Astrocyte (in vitro differentiated cells and primary cell): ENCODE results near the gene ZDHHC14. TPM values are rescaled to one million over a fixed set of nuclear protein-coding genes. Genes with fewer than 3 reads are reported as not detected.

Source experiments
- DNase-seq: peaks from one replicate; pipeline ENCODE4 v3.0.0-alpha.2; 2010; ENCODE audit warnings: low read depth
- FAIRE-seq: peaks from 2 replicates; lab custom pipeline; 2011; peaks lifted over from hg19 to GRCh38; lab: Jason Lieb, UNC
- H2AFZ ChIP-seq: 2 replicates; pipeline ENCODE4 v1.6.0; 2012; ENCODE audit warnings: low read depth, low read length, inconsistent platforms
- H3K27ac ChIP-seq: 2 replicates; pipeline ENCODE4 v1.5.1; 2011; ENCODE audit warnings: low read depth, low read length, inconsistent platforms
- H3K27me3 ChIP-seq: 2 replicates; pipeline ENCODE4 v1.6.0; 2011; ENCODE audit warnings: low read length, inconsistent platforms; ENCODE audit not compliant: insufficient read depth
- H3K36me3 ChIP-seq: 2 replicates; pipeline ENCODE4 v1.5.1; 2011; ENCODE audit warnings: low read length, inconsistent platforms; ENCODE audit not compliant: insufficient read depth
- H3K4me1 ChIP-seq: 2 replicates; pipeline ENCODE4 v1.5.1; 2011; ENCODE audit warnings: low read length, inconsistent platforms; ENCODE audit not compliant: insufficient read depth
- H3K4me2 ChIP-seq: 2 replicates; pipeline ENCODE4 v1.6.0; 2012; ENCODE audit warnings: low read length, inconsistent platforms
- H3K4me3 ChIP-seq: 2 replicates; pipeline ENCODE4 v1.5.1; 2011; ENCODE audit warnings: low read depth, mild to moderate bottlenecking, low read length, inconsistent platforms; ENCODE audit not compliant: insufficient read depth
- H3K79me2 ChIP-seq: 2 replicates; pipeline ENCODE4 v1.6.0; 2012; ENCODE audit warnings: mild to moderate bottlenecking, low read length, inconsistent platforms; ENCODE audit not compliant: insufficient read depth
- H3K9ac ChIP-seq: 2 replicates; pipeline ENCODE4 v1.6.0; 2012; ENCODE audit warnings: mild to moderate bottlenecking, low read length, inconsistent platforms
- H3K9me3 ChIP-seq: 2 replicates; pipeline ENCODE4 v1.5.1; 2012; ENCODE audit warnings: low read depth, mild to moderate bottlenecking, low read length, inconsistent platforms; ENCODE audit not compliant: insufficient read depth
- H4K20me1 ChIP-seq: 2 replicates; pipeline ENCODE4 v1.6.0; 2012; ENCODE audit warnings: low read length, inconsistent platforms; ENCODE audit not compliant: insufficient read depth
- H3K27ac Mint-ChIP-seq: one replicate; pipeline ENCODE4 v1.8.0; 2021; ENCODE audit warnings: mild to moderate bottlenecking, mixed read lengths; ENCODE audit not compliant: unreplicated experiment
- H3K27me3 Mint-ChIP-seq: one replicate; pipeline ENCODE4 v1.8.0; 2021; ENCODE audit warnings: low read depth, mixed read lengths; ENCODE audit not compliant: unreplicated experiment
- H3K36me3 Mint-ChIP-seq: one replicate; pipeline ENCODE4 v1.8.0; 2021; ENCODE audit warnings: low read depth, mixed read lengths; ENCODE audit not compliant: unreplicated experiment
- H3K4me1 Mint-ChIP-seq: one replicate; pipeline ENCODE4 v1.8.0; 2021; ENCODE audit warnings: low read depth, mixed read lengths; ENCODE audit not compliant: unreplicated experiment
- H3K4me3 Mint-ChIP-seq: one replicate; pipeline ENCODE4 v1.8.0; 2021; ENCODE audit warnings: mild to moderate bottlenecking, moderate library complexity, mixed read lengths; ENCODE audit not compliant: unreplicated experiment
- H3K9me3 Mint-ChIP-seq: one replicate; pipeline ENCODE4 v1.8.0; 2021; ENCODE audit warnings: mild to moderate bottlenecking, mixed read lengths; ENCODE audit not compliant: unreplicated experiment
- CTCF ChIP-seq: IDR thresholded peaks from 2 replicates; pipeline ENCODE4 v1.5.1; 2011; ENCODE audit warnings: low read depth, mild to moderate bottlenecking, inconsistent platforms, low read length, moderate library complexity; ENCODE audit not compliant: insufficient read depth
- EZH2 ChIP-seq: IDR thresholded peaks from 2 replicates; pipeline ENCODE4 v1.6.1; 2012; ENCODE audit warnings: mild to moderate bottlenecking, low read length, inconsistent platforms; ENCODE audit not compliant: insufficient read depth
- total RNA-seq: library from RNA; stranded (reverse); gene quantifications from 2 replicates; pipeline ENCODE4 v1.2.1, GENCODE V29; 2021

ZDHHC14 gene
- total RNA-seq, 1 donor from 2014 or later, result 7.2 TPM

- H2AFZ ChIP-seq, result no peak overlapping the region
- no peak overlapping the region for H3K4me3 ChIP-seq
- no peaks in the 10 kb centered on the region for H3K36me3 ChIP-seq
- H3K4me2 ChIP-seq, result no peak overlapping the region
- Mint-ChIP-seq H3K27me3 (peaks cover 24% of the 10 kb centered on the region), H3K9me3 (peaks cover 3% of the 10 kb centered on the region), H3K36me3 (peaks cover 11% of the 10 kb centered on the region), H3K27ac (no peak overlapping the region), H3K4me1 (no peaks in the 10 kb centered on the region), H3K4me3 (no peak overlapping the region)
- FAIRE-seq (no peak), DNase-seq (no peak)
- no peak overlapping the region for H3K27ac ChIP-seq
- H4K20me1 ChIP-seq, result no peaks in the 10 kb centered on the region
- no peaks in the 10 kb centered on the region for H3K4me1 ChIP-seq
- no peak overlapping the region for H3K9ac ChIP-seq
- no peaks in the 10 kb centered on the region for H3K79me2 ChIP-seq
- TF ChIP-seq EZH2 (no peak), CTCF (no peak)
- no peaks in the 10 kb centered on the region for H3K9me3 ChIP-seq
- H3K27me3 ChIP-seq, result no peaks in the 10 kb centered on the region
Observed at GRCh38 chr6:157657754-157658153, 276.8 kb downstream of the ZDHHC14 start.

- H3K9me3 Mint-ChIP-seq, result peaks cover 3% of the 10 kb centered on the region
- peaks cover 11% of the 10 kb centered on the region for H3K36me3 Mint-ChIP-seq
- H3K4me3 Mint-ChIP-seq, result no peak overlapping the region
Observed at GRCh38 chr6:157658301-157658700, 277.3 kb downstream of the ZDHHC14 start.

More at GRCh38 chr6:157658301-157658700, 277.3 kb downstream of the ZDHHC14 start:
- DNase-seq (no peak), FAIRE-seq (no peak)
- H3K27me3 ChIP-seq, result no peaks in the 10 kb centered on the region
- H4K20me1 ChIP-seq, result no peaks in the 10 kb centered on the region
- H2AFZ ChIP-seq, result no peak overlapping the region
- H3K27ac ChIP-seq, result no peak overlapping the region
- no peak overlapping the region for H3K9ac ChIP-seq
- H3K36me3 ChIP-seq, result no peaks in the 10 kb centered on the region
- TF ChIP-seq EZH2 (no peak), CTCF (no peak)
- H3K4me1 ChIP-seq, result no peaks in the 10 kb centered on the region
- H3K4me1 Mint-ChIP-seq, result no peaks in the 10 kb centered on the region
- no peak overlapping the region for H3K4me3 ChIP-seq
- H3K4me2 ChIP-seq, result no peak overlapping the region
- no peaks in the 10 kb centered on the region for H3K9me3 ChIP-seq
- H3K79me2 ChIP-seq, result no peaks in the 10 kb centered on the region
- peaks cover 19% of the 10 kb centered on the region for H3K27me3 Mint-ChIP-seq
- no peak overlapping the region for H3K27ac Mint-ChIP-seq
